ENCODE data around the gene ZDHHC7. TPM values are rescaled to one million over a fixed set of nuclear protein-coding genes. Genes with fewer than 3 reads are reported as not detected.

The ZDHHC7 gene
- total RNA-seq, 1 experiment from 2014 or later, result 109 TPM

DNA sequence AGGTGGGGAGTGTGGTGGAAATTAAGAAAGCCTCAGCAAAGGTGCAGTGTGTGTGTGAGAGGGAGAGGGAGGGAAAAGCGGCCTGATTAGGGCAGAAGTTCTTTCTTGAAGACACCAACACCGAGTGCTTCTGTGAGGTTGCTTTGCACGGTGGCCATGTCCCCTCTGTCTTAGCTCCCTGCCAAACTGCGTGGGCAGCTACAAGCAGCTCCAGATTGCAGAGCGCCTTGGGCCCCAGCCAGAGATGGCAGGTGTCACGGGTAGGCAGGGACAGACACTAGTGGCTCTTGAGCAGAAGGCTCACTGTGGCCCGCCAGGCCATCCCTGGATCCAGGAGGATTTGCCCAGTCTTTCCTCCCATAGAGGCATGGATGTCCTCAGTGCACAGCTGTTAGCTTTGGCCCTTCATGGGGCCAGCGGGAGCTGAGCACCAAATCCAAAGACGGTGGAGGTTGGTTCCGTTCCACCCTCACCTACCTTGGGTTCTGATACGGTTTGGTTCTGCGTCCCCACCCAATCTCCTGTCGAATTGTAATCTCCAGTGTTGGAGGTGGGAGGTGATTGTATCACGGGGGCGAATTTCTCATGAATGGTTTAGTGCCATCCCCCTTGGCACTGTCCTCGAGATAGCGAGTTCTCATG lies 37.7 kb upstream of the ZDHHC7 start:
- TF ChIP-seq, protein P1, sequence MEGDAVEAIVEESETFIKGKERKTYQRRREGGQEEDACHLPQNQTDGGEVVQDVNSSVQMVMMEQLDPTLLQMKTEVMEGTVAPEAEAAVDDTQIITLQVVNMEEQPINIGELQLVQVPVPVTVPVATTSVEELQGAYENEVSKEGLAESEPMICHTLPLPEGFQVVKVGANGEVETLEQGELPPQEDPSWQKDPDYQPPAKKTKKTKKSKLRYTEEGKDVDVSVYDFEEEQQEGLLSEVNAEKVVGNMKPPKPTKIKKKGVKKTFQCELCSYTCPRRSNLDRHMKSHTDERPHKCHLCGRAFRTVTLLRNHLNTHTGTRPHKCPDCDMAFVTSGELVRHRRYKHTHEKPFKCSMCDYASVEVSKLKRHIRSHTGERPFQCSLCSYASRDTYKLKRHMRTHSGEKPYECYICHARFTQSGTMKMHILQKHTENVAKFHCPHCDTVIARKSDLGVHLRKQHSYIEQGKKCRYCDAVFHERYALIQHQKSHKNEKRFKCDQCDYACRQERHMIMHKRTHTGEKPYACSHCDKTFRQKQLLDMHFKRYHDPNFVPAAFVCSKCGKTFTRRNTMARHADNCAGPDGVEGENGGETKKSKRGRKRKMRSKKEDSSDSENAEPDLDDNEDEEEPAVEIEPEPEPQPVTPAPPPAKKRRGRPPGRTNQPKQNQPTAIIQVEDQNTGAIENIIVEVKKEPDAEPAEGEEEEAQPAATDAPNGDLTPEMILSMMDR (IDR thresholded peaks at IDR 0.05; ENCODE audit: unreplicated experiment), result no peak
- intact Hi-C loops (cut with micrococcal nuclease; ENCODE audit: unreplicated experiment), result no loop called here
- H3K27ac Mint-ChIP-seq (ENCODE audit: unreplicated experiment), result no peak overlapping the region
- peaks cover 14% of the 10 kb centered on the region for H3K27me3 Mint-ChIP-seq (ENCODE audit: unreplicated experiment)
- BruUV-seq (replicated peaks), result no TSS peak
- no peaks in the 10 kb centered on the region for H3K9me3 Mint-ChIP-seq (ENCODE audit: low read depth, unreplicated experiment)
- CTCF ChIA-PET, result interaction anchor here (0.7 kb wide), 1 partner anchor 11 kb away, joined by 7 read pairs; no protein-coding TSS in a partner anchor
- H3K36me3 Mint-ChIP-seq (ENCODE audit: insufficient read depth, unreplicated experiment), result no peaks in the 10 kb centered on the region
- DNase-seq, result no peak
- no peaks in the 10 kb centered on the region for H3K4me1 Mint-ChIP-seq (ENCODE audit: low read depth, unreplicated experiment)
- no peak overlapping the region for H3K4me3 Mint-ChIP-seq (ENCODE audit: low read depth, unreplicated experiment)

DNA sequence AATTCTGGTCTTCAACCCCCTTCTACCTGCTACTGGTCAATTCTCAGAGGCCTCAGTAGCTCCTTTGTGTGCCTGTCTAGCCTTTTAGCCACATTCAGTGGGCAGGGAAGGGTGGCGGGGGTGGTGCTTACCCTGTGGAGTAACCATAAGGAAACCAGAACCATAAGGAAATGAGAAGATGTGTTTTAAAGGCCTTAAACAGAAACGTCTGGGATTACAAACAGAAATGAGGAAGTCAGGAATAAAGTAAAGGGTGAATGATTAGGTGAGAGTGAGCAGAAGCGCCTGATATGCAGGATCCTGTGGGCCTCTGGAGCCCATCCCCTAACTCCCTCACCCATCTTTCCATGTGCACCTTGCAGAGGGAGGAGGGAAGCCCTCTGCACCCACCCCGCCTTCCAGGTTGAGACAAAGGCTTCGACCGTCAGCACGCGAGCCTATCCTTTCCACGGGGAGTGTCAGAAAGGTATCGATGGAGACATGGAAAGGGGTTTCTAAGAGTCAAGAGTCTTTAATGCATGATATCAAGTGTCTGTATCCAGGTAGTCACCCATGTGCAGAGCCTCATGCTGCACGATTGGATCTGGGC lies 36.6 kb upstream of the ZDHHC7 start:
- BruUV-seq (replicated peaks), result no TSS peak
- peaks cover 14% of the 10 kb centered on the region for H3K27me3 Mint-ChIP-seq (ENCODE audit: unreplicated experiment)
- CTCF ChIA-PET, result interaction anchor here (0.6 to 1.5 kb wide), 4 partner anchors 10 to 320 kb away, joined by 3 to 7 read pairs (median 3); no protein-coding TSS in a partner anchor
- TF ChIP-seq, protein P1 (IDR thresholded peaks at IDR 0.05; ENCODE audit: unreplicated experiment), result no peak
- no peaks in the 10 kb centered on the region for H3K9me3 Mint-ChIP-seq (ENCODE audit: low read depth, unreplicated experiment)
- H3K27ac Mint-ChIP-seq (ENCODE audit: unreplicated experiment), result no peak overlapping the region
- intact Hi-C loops (cut with micrococcal nuclease; ENCODE audit: unreplicated experiment), result no loop called here
- no peak for DNase-seq
- no peak overlapping the region for H3K4me3 Mint-ChIP-seq (ENCODE audit: low read depth, unreplicated experiment)
- H3K4me1 Mint-ChIP-seq (ENCODE audit: low read depth, unreplicated experiment), result no peaks in the 10 kb centered on the region
- H3K36me3 Mint-ChIP-seq (ENCODE audit: insufficient read depth, unreplicated experiment), result no peaks in the 10 kb centered on the region

DNA sequence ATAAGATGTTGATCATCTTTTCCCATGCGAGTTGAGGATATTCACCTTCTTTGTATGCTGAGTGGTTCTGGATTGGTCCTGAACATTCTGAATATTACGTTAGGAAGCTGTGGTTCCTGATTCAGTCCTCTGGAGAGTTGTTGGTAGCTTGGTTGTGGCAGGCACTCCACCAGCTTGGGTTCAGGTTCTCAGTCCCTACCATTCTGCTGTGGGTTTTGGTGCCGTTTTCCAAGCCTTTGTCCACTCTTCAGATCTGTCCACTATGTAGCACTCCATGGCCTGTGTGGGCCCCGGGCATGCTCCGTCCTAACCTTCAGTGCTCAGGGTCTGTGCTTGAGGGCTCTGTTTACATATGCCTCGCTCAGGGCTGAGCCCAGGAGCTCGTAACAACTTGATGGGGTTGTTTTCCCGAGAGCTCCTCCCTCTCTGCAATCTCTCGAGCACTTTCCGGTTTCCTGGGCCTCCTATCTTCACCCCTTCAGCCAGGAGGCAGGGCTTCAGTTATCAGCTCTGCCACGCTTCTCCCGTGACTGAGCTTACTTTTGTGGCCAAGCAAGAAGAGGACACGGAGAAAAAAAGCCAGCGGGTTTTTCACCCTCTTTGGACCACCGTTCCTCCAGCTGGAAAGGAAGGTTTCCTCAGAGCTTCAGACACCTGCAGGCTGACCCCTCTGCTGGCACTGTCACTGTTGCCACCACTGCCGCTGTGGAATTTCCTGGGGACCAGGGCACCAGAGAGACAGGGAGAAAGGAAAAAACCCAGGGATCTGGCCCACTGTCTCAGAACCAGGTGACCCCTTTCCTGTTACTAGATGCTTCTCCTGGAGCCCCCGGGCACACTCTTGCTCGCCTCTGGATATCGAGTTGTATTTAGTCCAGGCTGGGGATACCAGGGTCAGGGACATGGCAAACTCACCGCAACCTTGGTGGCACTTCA lies 35.9 kb upstream of the ZDHHC7 start:
- CTCF ChIA-PET, result interaction anchor here (0.6 to 1.5 kb wide), 5 partner anchors 15 to 526 kb away, joined by 3 to 4 read pairs (median 3); no protein-coding TSS in a partner anchor
- no peak for DNase-seq
- no TSS peak for BruUV-seq (replicated peaks)
- Mint-ChIP-seq H3K27ac (ENCODE audit: unreplicated experiment) (no peak overlapping the region), H3K4me1 (ENCODE audit: low read depth, unreplicated experiment) (no peaks in the 10 kb centered on the region), H3K9me3 (ENCODE audit: low read depth, unreplicated experiment) (no peaks in the 10 kb centered on the region), H3K27me3 (ENCODE audit: unreplicated experiment) (peaks cover 14% of the 10 kb centered on the region), H3K36me3 (ENCODE audit: insufficient read depth, unreplicated experiment) (no peaks in the 10 kb centered on the region), H3K4me3 (ENCODE audit: low read depth, unreplicated experiment) (no peak overlapping the region)
- TF ChIP-seq, protein P1 (IDR thresholded peaks at IDR 0.05; ENCODE audit: unreplicated experiment), result no peak
- intact Hi-C loops (cut with micrococcal nuclease; ENCODE audit: unreplicated experiment), result no loop called here

DNA sequence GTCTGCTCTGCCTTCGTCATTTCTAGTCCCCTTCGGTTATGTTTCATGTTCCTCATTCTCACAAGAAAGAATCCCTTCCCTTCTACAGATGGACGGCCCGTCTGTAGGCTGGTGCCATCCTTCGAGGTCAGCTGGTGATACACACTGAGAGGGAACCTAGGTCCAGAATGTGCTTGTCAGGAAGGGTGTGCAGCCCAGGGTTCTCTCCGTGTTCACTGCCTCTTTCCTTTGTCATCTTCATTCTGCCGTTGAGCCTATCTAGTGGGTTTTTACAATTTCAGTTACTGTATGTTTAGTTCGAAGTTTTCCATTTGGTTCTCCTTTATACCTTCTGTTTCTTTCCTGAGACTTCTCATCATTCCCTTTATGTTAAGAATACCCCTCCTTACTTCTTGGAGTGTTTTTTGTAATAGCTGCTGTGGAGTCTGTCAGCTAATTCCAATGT lies 35.2 kb upstream of the ZDHHC7 start:
- intact Hi-C loops (cut with micrococcal nuclease; ENCODE audit: unreplicated experiment), result no loop called here
- H3K4me1 Mint-ChIP-seq (ENCODE audit: low read depth, unreplicated experiment), result no peaks in the 10 kb centered on the region
- H3K4me3 Mint-ChIP-seq (ENCODE audit: low read depth, unreplicated experiment), result no peak overlapping the region
- TF ChIP-seq, protein P1 (IDR thresholded peaks at IDR 0.05; ENCODE audit: unreplicated experiment), result no peak
- H3K36me3 Mint-ChIP-seq (ENCODE audit: insufficient read depth, unreplicated experiment), result no peaks in the 10 kb centered on the region
- no peaks in the 10 kb centered on the region for H3K9me3 Mint-ChIP-seq (ENCODE audit: low read depth, unreplicated experiment)
- no TSS peak for BruUV-seq (replicated peaks)
- DNase-seq, result no peak
- CTCF ChIA-PET, result interaction anchor here (1.5 kb wide), 1 partner anchor 16 kb away, joined by 3 read pairs; no protein-coding TSS in a partner anchor
- H3K27me3 Mint-ChIP-seq (ENCODE audit: unreplicated experiment), result peaks cover 14% of the 10 kb centered on the region
- no peak overlapping the region for H3K27ac Mint-ChIP-seq (ENCODE audit: unreplicated experiment)

Data from Calu3 (cell line).